Naive thymus-derived CD8-positive, alpha-beta T cell (primary cell): ENCODE measurements around the gene LRRC71. TPM values are rescaled to one million over a fixed set of nuclear protein-coding genes. Genes with fewer than 3 reads are reported as not detected.

Experiments used
- ATAC-seq, 2 donors: fragments of 150-1000 bp; cut with Tn5 transposase in 1 of 2; sonication (Bioruptor Pico), chemical (Tn5 transposase) in 1 of 2; 1 replicate in 1 of 2; 2 replicates in 1 of 2; pipeline ENCODE4 v1.10.0; 2021; ENCODE audit warnings: mild to moderate bottlenecking in 2 of 2, moderate library complexity in 2 of 2
- POLR2A ChIA-PET: fragments of 350-600 bp; sonication (Branson Sonifier 250); formaldehyde crosslinking; loops from one replicate; lab custom pipeline; 2021; ENCODE audit warnings: antibody characterized with exemption; lab: Charles Lee
- DNase-seq, 10 donors: peaks; one replicate each; pipeline versions ENCODE4 v3.0.0 to v3.0.0-alpha.2; 2020 to 2022
- H3K27ac Mint-ChIP-seq, 10 donors: one replicate each; pipeline ENCODE4 v1.8.0; 2020 to 2022; ENCODE audit warnings: mild to moderate bottlenecking in 10 of 10, mixed read lengths in 10 of 10, moderate library complexity in 4 of 10, inconsistent platforms in 1 of 10
- H3K27me3 Mint-ChIP-seq, 5 donors: one replicate each; pipeline ENCODE4 v1.8.0; 2021 to 2022; ENCODE audit warnings: mixed read lengths in 5 of 5
- H3K36me3 Mint-ChIP-seq, 3 donors: one replicate each; pipeline ENCODE4 v1.8.0; 2020 to 2022; ENCODE audit warnings: mixed read lengths in 3 of 3, mild to moderate bottlenecking in 2 of 3, inconsistent platforms in 1 of 3
- H3K4me1 Mint-ChIP-seq, 4 donors: one replicate each; pipeline ENCODE4 v1.8.0; 2021 to 2022; ENCODE audit warnings: mixed read lengths in 4 of 4
- H3K4me3 Mint-ChIP-seq, 10 donors: one replicate each; pipeline ENCODE4 v1.8.0; 2020 to 2022; ENCODE audit warnings: mild to moderate bottlenecking in 10 of 10, mixed read lengths in 10 of 10, moderate library complexity in 6 of 10, inconsistent platforms in 1 of 10
- H3K9me3 Mint-ChIP-seq, 9 donors: one replicate each; pipeline ENCODE4 v1.8.0; 2020 to 2022; ENCODE audit warnings: mixed read lengths in 9 of 9, mild to moderate bottlenecking in 3 of 9, inconsistent platforms in 1 of 9, moderate library complexity in 1 of 9
- polyA plus RNA-seq, 3 donors: library from polyadenylated mRNA; unstranded; fragments of 300-500 nt; fragmentation: Illumina TruSeq; gene quantifications; one replicate each; pipeline ENCODE4 v1.2.3, GENCODE V29; 2021
- total RNA-seq, 8 experiments: library from RNA in 2 of 8; stranded (reverse) in 2 of 8; gene quantifications; one replicate each; pipeline ENCODE4 v1.2.3 and lab custom pipeline; 2021 to 2026

LRRC71 gene
- total and polyA plus RNA-seq, 5 experiments from 2014 or later, result not detected

- POLR2A ChIA-PET, result no interaction called here
- Mint-ChIP-seq H3K27me3 (peaks cover 21 to 54% (median 28%) of the 10 kb centered on the region in 5 donors), H3K9me3 (no peaks in the 10 kb centered on the region), H3K36me3 (no peaks in the 10 kb centered on the region), H3K4me1 (peaks cover 0 to 6% (median 4%) of the 10 kb centered on the region in 4 donors), H3K27ac (no peak overlapping the region), H3K4me3 (no peak overlapping the region)
- no peak for DNase-seq
- no peak for ATAC-seq
Measured at GRCh38 chr1:156912310-156912709, 8.1 kb upstream of the LRRC71 start.

DNA sequence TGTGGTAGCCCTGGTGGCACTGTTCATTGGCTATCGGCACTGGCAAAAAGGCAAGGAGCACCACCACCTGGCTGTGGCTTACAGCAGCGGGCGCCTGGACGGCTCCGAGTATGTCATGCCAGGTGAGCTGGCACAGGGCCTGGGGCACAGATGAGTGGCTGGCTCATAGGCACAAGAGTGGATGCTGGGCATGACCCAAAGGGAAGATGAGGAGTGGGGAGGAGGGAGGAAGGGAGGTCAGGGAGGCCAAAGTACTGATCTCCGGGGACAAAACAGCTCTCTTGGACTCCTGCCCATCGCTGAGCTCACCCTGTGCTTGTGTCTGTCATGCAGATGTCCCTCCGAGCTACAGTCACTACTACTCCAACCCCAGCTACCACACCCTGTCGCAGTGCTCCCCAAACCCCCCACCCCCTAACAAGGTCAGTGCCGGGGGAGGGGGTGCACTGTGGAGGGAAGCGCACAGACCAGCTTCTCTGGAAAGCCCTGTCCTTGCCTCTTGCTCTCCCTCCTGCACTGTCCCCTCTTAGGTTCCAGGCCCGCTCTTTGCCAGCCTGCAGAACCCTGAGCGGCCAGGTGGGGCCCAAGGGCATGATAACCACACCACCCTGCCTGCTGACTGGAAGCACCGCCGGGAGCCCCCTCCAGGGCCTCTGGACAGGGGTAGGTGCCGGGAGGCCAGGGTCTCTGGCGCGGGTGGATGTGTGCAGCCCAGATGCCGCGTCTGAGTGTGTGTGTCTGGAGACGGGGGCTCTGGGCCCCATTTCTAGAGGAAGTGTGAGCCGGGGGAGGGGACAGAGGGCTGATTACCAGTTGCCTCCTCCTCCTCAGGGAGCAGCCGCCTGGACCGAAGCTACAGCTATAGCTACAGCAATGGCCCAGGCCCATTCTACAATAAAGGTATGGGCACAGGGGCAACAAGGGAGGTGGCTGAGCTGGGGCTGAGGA lies 7.3 kb upstream of the LRRC71 start:
- DNase-seq (no peak), ATAC-seq (no peak)
- no peaks in the 10 kb centered on the region for H3K36me3 Mint-ChIP-seq
- peaks cover 0 to 2% (median 0%) of the 10 kb centered on the region in 9 donors for H3K9me3 Mint-ChIP-seq
- H3K4me1 Mint-ChIP-seq, result peaks cover 0 to 6% (median 4%) of the 10 kb centered on the region in 4 donors
- H3K4me3 Mint-ChIP-seq, result no peak overlapping the region
- H3K27ac Mint-ChIP-seq, result no peak overlapping the region
- H3K27me3 Mint-ChIP-seq, result peaks cover 23 to 57% (median 29%) of the 10 kb centered on the region in 5 donors
- POLR2A ChIA-PET, result no interaction called here

DNA sequence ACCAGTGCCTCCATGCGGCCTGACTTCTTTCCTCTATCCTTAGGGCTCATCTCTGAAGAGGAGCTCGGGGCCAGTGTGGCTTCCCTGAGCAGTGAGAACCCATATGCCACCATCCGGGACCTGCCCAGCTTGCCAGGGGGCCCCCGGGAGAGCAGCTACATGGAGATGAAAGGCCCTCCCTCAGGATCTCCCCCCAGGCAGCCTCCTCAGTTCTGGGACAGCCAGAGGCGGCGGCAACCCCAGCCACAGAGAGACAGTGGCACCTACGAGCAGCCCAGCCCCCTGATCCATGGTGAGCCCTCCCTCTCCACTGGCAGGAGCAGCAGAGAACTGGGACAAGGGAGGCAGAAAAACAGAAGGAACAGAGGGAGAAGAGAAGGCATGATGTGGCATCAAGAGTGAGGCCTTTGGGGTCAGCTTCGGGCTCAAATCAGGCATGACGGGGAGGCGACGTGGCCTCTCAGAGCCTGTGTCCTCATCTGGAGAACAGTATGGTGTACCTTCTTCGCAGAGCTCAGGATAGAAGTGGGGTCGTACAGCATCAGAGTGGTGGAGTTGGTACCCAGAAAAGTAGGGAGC lies 6.5 kb upstream of the LRRC71 start:
- peaks cover 29 to 65% (median 35%) of the 10 kb centered on the region in 5 donors for H3K27me3 Mint-ChIP-seq
- DNase-seq (no peak), ATAC-seq (no peak)
- H3K27ac Mint-ChIP-seq, result peak overlapping the region in 1 of 10 donors; percentile 84
- peaks cover 0 to 2% (median 0%) of the 10 kb centered on the region in 9 donors for H3K9me3 Mint-ChIP-seq
- POLR2A ChIA-PET, result no interaction called here
- H3K36me3 Mint-ChIP-seq, result no peaks in the 10 kb centered on the region
- peaks cover 0 to 6% (median 4%) of the 10 kb centered on the region in 4 donors for H3K4me1 Mint-ChIP-seq
- H3K4me3 Mint-ChIP-seq, result no peak overlapping the region

DNA sequence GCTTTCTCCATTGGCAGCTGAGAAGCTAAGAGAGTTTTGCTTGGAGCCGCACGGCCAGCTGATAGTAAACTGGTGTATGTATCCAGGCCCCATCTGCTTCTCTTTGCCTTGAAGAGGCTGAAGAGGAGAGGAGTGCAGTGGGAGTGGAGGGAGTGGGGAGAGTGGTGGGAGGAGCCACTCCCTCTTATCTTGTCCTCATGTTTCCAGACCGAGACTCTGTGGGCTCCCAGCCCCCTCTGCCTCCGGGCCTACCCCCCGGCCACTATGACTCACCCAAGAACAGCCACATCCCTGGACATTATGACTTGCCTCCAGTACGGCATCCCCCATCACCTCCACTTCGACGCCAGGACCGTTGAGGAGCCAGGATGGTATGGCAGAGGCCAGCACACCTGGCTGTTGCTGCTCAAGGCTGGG lies 6.0 kb upstream of the LRRC71 start:
- peaks cover 0 to 2% (median 0%) of the 10 kb centered on the region in 9 donors for H3K9me3 Mint-ChIP-seq
- H3K36me3 Mint-ChIP-seq, result no peaks in the 10 kb centered on the region
- ATAC-seq (no peak), DNase-seq (no peak)
- H3K4me3 Mint-ChIP-seq, result no peak overlapping the region
- no peak overlapping the region for H3K27ac Mint-ChIP-seq
- H3K4me1 Mint-ChIP-seq, result peaks cover 0 to 6% (median 4%) of the 10 kb centered on the region in 4 donors
- peaks cover 32 to 68% (median 38%) of the 10 kb centered on the region in 5 donors for H3K27me3 Mint-ChIP-seq
- POLR2A ChIA-PET, result no interaction called here

DNA sequence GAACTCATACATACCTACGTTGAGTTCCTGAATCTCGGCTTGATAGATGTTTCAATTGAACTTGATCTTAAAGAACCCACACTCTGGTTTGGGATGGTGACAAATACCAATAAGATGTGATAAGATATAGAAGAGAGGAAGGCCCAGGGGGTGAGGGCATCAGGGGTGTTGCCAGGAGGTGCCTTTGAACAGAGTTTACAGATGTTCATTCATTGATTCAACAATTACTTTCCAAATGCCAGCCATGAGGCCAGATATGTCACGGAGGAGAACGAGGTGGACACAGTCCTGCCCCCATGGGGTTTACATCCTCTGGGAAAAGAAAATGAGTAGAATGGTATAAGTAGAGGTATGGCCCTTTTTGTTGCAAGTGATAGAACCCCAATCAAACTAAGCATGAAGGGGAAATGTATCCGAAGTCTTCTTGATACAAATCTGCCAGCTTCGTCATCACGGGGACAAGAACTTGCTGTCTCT lies 659 bp downstream of the LRRC71 start:
- ATAC-seq (no peak), DNase-seq (no peak)
- POLR2A ChIA-PET, result no interaction called here
- H3K36me3 Mint-ChIP-seq, result peaks cover 0 to 3% (median 0%) of the 10 kb centered on the region in 3 donors
- H3K9me3 Mint-ChIP-seq, result peaks cover 0 to 2% (median 0%) of the 10 kb centered on the region in 9 donors
- H3K27me3 Mint-ChIP-seq, result peaks cover 52 to 91% (median 60%) of the 10 kb centered on the region in 5 donors
- no peak overlapping the region for H3K27ac Mint-ChIP-seq
- peak overlapping the region in 4 of 10 donors; percentile 5 to 38 (median 13) for H3K4me3 Mint-ChIP-seq
- H3K4me1 Mint-ChIP-seq, result peaks cover 11 to 18% (median 16%) of the 10 kb centered on the region in 4 donors

- H3K27me3 Mint-ChIP-seq, result peaks cover 54 to 94% (median 70%) of the 10 kb centered on the region in 5 donors
- peaks cover 0 to 3% (median 0%) of the 10 kb centered on the region in 3 donors for H3K36me3 Mint-ChIP-seq
- H3K4me1 Mint-ChIP-seq, result peaks cover 16 to 30% (median 25%) of the 10 kb centered on the region in 4 donors
- H3K9me3 Mint-ChIP-seq, result no peaks in the 10 kb centered on the region
- no peak for ATAC-seq
- no peak for DNase-seq
- peak overlapping the region in 9 of 10 donors; percentile 37 to 78 (median 64) for H3K4me3 Mint-ChIP-seq
- H3K27ac Mint-ChIP-seq, result peak overlapping the region in 4 of 10 donors; percentile 2 to 69 (median 30)
- POLR2A ChIA-PET, result no interaction called here
Measured at GRCh38 chr1:156922986-156923669, 2.7 kb downstream of the LRRC71 start.

DNA sequence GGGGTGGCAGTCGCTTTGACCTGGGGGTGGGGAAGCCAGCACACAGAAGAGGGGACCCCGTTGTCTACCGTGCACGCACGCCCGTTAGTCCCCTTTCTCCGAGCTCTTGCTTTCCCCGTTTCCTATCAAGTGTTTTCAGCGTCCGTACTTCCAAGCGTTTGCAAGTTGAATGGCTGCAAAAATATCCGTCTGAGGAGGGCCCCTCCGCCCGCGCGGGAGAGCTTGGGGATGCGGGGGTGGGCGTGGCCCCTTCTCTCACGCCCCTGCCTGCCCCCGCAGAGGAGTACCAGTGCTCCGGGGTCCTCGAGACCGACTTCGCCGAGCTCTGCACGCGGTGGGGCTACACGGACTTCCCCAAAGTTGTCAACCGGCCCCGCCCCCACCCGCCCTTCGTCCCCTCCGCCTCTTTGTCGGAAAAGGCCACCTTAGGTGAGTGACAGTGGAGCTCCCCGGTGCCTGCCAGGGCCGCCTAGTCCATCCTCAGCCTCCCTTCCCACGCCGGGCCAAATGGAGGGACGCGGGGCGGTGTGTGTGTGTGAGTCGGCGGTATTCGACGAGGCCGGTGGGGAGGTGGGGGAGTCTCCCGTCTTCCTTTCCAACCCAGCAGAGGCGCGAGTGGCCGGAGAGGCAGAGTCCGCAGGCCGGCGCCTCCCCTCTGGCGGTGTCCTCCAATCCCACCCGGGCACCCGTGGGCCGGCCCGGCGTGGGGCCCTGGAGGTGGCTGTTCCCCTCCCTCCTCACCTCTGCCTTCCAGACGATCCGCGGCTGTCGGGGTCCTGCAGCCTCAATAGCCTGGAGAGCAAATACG lies 3.4 kb downstream of the LRRC71 start:
- Mint-ChIP-seq H3K9me3 (no peaks in the 10 kb centered on the region), H3K4me1 (peaks cover 16 to 34% (median 28%) of the 10 kb centered on the region in 4 donors), H3K4me3 (peak overlapping the region in 5 of 10 donors; percentile 15 to 77 (median 62)), H3K36me3 (peaks cover 0 to 3% (median 0%) of the 10 kb centered on the region in 3 donors), H3K27me3 (peaks cover 53 to 96% (median 68%) of the 10 kb centered on the region in 5 donors), H3K27ac (peak overlapping the region in 1 of 10 donors; percentile 2)
- peak in 1 of 10 donors; percentile 13 for DNase-seq
- ATAC-seq, result peak in 1 of 2 donors; percentile 8
- POLR2A ChIA-PET, result interaction anchor here (0.8 kb wide), 1 partner anchor 229 kb away, joined by 5 read pairs; no protein-coding TSS in a partner anchor

- Mint-ChIP-seq H3K36me3 (peaks cover 0 to 3% (median 0%) of the 10 kb centered on the region in 3 donors), H3K9me3 (no peaks in the 10 kb centered on the region), H3K4me1 (peaks cover 16 to 34% (median 28%) of the 10 kb centered on the region in 4 donors), H3K27ac (peak overlapping the region in 1 of 10 donors; percentile 65), H3K4me3 (peak overlapping the region in 4 of 10 donors; percentile 14 to 68 (median 45)), H3K27me3 (peaks cover 52 to 96% (median 73%) of the 10 kb centered on the region in 5 donors)
- DNase-seq, result no peak
- ATAC-seq, result no peak
- POLR2A ChIA-PET, result interaction anchor here (0.8 kb wide), 1 partner anchor 229 kb away, joined by 5 read pairs; no protein-coding TSS in a partner anchor
Measured at GRCh38 chr1:156924478-156925153, 4.2 kb downstream of the LRRC71 start.

GRCh38 chr1:156925154-156926010 lies 5.0 kb downstream of the LRRC71 start:
- Mint-ChIP-seq H3K4me1 (peaks cover 16 to 33% (median 26%) of the 10 kb centered on the region in 4 donors), H3K27me3 (peaks cover 52 to 98% (median 77%) of the 10 kb centered on the region in 5 donors), H3K9me3 (no peaks in the 10 kb centered on the region), H3K36me3 (peaks cover 0 to 3% (median 0%) of the 10 kb centered on the region in 3 donors), H3K27ac (no peak overlapping the region), H3K4me3 (peak overlapping the region in 3 of 10 donors; percentile 1 to 14 (median 9))
- DNase-seq, result no peak
- ATAC-seq, result no peak
- POLR2A ChIA-PET, result no interaction called here

DNA sequence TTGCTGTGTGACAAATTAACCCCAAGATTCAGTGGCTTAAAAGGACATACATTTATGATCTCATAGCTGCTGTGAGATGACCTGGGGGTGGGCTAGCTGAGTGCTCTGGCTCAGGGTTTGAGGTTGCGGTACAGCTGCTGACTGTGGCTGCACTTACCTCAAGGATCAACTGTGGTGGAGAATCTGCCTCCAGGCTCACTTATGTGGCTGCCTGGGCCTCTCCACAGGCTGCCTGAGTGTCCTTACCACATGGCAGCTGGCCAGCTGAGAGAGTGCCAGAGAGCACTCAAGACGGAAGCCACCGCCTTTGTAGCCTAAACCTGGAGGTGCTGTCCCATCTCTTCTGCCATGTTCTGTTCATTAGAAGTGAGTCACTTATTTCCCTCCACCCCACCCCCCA lies 5.7 kb downstream of the LRRC71 start:
- peaks cover 53 to 98% (median 76%) of the 10 kb centered on the region in 5 donors for H3K27me3 Mint-ChIP-seq
- H3K27ac Mint-ChIP-seq, result no peak overlapping the region
- H3K4me3 Mint-ChIP-seq, result peak overlapping the region in 1 of 10 donors; percentile 30
- POLR2A ChIA-PET, result no interaction called here
- DNase-seq, result peak in 3 of 10 donors; percentile 10 to 28 (median 28)
- peaks cover 16 to 32% (median 26%) of the 10 kb centered on the region in 4 donors for H3K4me1 Mint-ChIP-seq
- peaks cover 0 to 3% (median 0%) of the 10 kb centered on the region in 3 donors for H3K36me3 Mint-ChIP-seq
- H3K9me3 Mint-ChIP-seq, result no peaks in the 10 kb centered on the region
- ATAC-seq, result peak; percentile 45 to 47
